AG04449 (cell line): Measurements from ENCODE around the gene CCL17.
"Not testable (repeated sequence)": the region's sequence is repeated elsewhere in the genome, so short reads cannot be mapped to it uniquely, and the experiment has no call there.

Experiments used
- CTCF ChIA-PET: fragments of 350-600 bp; formaldehyde crosslinking; extraction: SDS; loops from one replicate; lab custom pipeline; 2021; ENCODE audit warnings: antibody characterized with exemption; lab: Yijun Ruan, JAX
- POLR2A ChIA-PET: fragments of 400-600, 350-600 bp; formaldehyde crosslinking; extraction: SDS; loops from one replicate; lab custom pipeline; 2020; ENCODE audit warnings: antibody characterized with exemption, inconsistent platforms; lab: Yijun Ruan, JAX
- DNase-seq: peaks from one replicate; pipeline ENCODE4 v3.0.0-alpha.2; 2010; ENCODE audit warnings: low read depth, low spot score
- H3K4me3 ChIP-seq: 2 replicates; pipeline ENCODE4 v1.5.1; 2011; ENCODE audit warnings: low read depth, mild to moderate bottlenecking, control low read depth, low read length
- TF ChIP-seq, protein P1 (sequence below): IDR thresholded peaks from one replicate; pipeline ENCODE4 v1.5.1; 2011; ENCODE audit warnings: mild to moderate bottlenecking, moderate library complexity, low read length, control low read depth, inconsistent platforms; ENCODE audit not compliant: insufficient read depth; ENCODE audit errors: missing control alignments

Gene CCL17

DNA sequence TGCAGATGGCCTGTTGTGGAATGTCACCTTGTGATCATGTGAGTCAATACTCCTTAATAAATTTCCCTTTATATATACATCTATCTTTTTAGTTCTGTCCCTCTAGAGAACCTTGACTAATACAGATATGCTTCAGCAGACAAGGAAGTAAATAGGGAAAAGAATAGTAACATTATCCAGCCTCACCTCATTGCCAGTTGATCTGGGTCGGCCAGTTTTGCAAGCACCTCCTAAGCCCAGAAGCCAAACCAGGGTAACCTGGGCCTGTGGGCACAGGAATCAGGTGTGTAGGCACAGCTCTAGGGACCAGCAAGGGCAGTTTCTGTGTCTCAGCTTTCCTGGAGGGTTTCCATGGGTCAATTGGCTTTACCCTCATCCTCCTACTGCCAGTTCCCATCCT lies 11.9 kb upstream of the CCL17 start:
- ChIA-PET POLR2A (no interaction called here), CTCF (interaction anchor here (1.1 to 3.2 kb wide), 4 partner anchors 14 to 92 kb away, joined by 3 to 16 read pairs (median 9); no protein-coding TSS in a partner anchor)
- no peak overlapping the region for H3K4me3 ChIP-seq
- TF ChIP-seq, protein P1, sequence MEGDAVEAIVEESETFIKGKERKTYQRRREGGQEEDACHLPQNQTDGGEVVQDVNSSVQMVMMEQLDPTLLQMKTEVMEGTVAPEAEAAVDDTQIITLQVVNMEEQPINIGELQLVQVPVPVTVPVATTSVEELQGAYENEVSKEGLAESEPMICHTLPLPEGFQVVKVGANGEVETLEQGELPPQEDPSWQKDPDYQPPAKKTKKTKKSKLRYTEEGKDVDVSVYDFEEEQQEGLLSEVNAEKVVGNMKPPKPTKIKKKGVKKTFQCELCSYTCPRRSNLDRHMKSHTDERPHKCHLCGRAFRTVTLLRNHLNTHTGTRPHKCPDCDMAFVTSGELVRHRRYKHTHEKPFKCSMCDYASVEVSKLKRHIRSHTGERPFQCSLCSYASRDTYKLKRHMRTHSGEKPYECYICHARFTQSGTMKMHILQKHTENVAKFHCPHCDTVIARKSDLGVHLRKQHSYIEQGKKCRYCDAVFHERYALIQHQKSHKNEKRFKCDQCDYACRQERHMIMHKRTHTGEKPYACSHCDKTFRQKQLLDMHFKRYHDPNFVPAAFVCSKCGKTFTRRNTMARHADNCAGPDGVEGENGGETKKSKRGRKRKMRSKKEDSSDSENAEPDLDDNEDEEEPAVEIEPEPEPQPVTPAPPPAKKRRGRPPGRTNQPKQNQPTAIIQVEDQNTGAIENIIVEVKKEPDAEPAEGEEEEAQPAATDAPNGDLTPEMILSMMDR, result no peak
- DNase-seq, result no peak

DNA sequence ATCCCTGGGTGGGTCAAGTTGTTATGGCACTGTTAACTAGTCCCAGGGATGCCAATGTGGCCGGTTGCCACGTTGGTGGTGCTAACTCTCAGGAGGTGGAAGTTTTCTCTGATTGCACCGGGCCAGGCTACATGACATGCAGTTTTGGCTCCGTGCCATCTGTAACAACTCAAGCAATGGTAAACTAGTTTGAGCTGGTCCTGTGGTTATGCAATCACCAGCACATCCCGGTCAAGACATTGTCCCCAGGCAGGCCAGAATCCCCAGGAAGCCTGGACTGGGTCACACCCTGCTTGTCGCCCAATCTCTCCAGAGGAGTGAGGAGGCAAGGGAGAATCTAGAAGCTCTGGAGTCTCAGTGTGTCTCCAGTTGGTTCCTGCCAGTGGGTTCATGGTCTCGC lies 10.1 kb upstream of the CCL17 start:
- no peak overlapping the region for H3K4me3 ChIP-seq
- POLR2A ChIA-PET, result no interaction called here
- TF ChIP-seq, protein P1, result no peak
- CTCF ChIA-PET, result interaction anchor here (1.3 to 2.4 kb wide), 3 partner anchors 23 to 60 kb away, joined by 3 to 13 read pairs (median 8); no protein-coding TSS in a partner anchor
- no peak for DNase-seq

DNA sequence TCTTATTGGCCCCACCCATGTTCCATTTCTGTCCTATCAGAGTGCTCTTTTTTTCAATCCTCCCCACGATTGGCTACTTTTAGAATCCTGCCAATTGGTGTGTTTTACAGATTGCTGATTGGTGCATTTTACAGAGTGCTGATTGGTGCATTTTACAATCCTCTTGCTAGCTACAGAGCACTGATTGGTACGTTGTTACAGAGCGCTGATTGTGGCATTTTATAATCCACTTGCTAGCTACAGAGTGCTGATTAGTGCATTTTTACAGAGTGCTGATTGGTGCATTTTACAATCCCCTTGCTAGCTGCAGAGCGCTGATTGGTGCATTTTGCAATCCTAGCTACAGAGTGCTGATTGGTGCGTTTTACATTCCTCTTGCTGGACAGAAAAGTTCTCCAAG lies 9.5 kb upstream of the CCL17 start:
- CTCF ChIA-PET, result interaction anchor here (1.1 to 2.4 kb wide), 4 partner anchors 11 to 61 kb away, joined by 3 to 13 read pairs (median 6); no protein-coding TSS in a partner anchor
- TF ChIP-seq, protein P1, result no peak
- DNase-seq, result no peak
- no peak overlapping the region for H3K4me3 ChIP-seq
- POLR2A ChIA-PET, result no interaction called here

DNA sequence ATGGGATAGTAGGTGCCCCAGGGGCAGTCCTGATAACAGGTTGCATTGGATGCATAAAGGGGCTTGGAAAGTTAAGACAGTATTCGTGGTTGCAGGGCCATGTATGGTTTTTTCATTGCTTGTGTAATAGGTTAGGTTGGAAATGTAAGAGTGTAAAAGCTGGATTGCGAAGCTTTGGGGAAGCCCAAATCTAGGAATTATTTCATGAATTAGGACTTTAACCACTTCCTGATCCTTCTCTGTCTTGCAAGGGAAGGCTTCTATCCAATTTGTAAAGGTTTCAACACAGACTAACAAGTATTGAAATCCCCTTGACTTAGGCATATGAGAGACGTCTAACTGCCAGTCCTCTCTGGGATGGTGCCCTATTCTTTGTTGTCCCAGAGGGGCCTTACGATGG lies 7.8 kb upstream of the CCL17 start:
- POLR2A ChIA-PET, result no interaction called here
- no peak overlapping the region for H3K4me3 ChIP-seq
- TF ChIP-seq, protein P1, result no peak
- CTCF ChIA-PET, result interaction anchor here (0.9 kb wide), 1 partner anchor 98 kb away, joined by 3 read pairs; no protein-coding TSS in a partner anchor
- no peak for DNase-seq

- DNase-seq, H3K4me3 ChIP-seq, POLR2A ChIA-PET: not testable (repeated sequence)
- CTCF ChIA-PET, result interaction anchor here (0.9 to 3.4 kb wide), 2 partner anchors 20 to 98 kb away, joined by 3 to 23 read pairs; no protein-coding TSS in a partner anchor
Observed at GRCh38 chr16:57397493-57397892, 7.1 kb upstream of the CCL17 start.

- CTCF ChIA-PET, result interaction anchor here (1.2 to 2.5 kb wide), 3 partner anchors 16 to 101 kb away, joined by 3 to 19 read pairs (median 4); no protein-coding TSS in a partner anchor
- DNase-seq, result no peak
- TF ChIP-seq, protein P1, result no peak
- POLR2A ChIA-PET, result no interaction called here
- no peak overlapping the region for H3K4me3 ChIP-seq
Observed at GRCh38 chr16:57401943-57402640, 2.5 kb upstream of the CCL17 start.
